Measurements from ENCODE around the gene SPINK13.

Gene SPINK13, protein sequence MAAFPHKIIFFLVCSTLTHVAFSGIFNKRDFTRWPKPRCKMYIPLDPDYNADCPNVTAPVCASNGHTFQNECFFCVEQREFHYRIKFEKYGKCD

DNA sequence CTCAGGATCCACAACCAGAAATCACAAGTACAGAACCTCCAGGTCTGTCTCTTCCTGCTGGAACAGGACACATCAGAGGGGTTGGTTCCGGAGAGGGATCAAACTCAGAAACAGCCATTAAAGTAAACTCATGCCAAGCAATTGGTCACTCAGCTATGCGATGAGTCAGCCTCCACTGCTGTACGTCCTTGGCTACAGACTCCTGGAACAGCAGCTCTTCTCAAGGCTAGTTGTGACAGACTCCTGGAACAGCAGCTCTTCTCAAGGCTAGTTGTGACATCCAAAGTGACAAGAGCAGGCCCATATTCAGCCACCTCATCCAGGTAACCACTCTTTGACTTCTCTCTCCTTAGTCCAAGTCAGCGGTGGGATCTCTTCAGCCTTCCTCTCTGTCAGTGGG is at the start of gene SPINK13:
Gene SPINK13, plus strand, starts transcription at position 229 of the 400 bp plus-strand sequence. CDS start 1,279 bp downstream, outside the sequence.
- Histone ChIP-seq H3K79me2 (ENCODE audit: insufficient read depth, low read depth) (no peaks in the 10 kb centered on the region), H3K4me1 (ENCODE audit: low read depth, poor library complexity, severe bottlenecking) (no peaks in the 10 kb centered on the region), H3K4me2 (no peak within 1 kb of the TSS)

GRCh38 chr5:148221508-148221907 is 47.1 kb upstream of the SPINK13 start:
- Histone ChIP-seq H3K9ac (no peak overlapping the region), H2AFZ (ENCODE audit: low read depth) (no peak overlapping the region), H3K36me3 (ENCODE audit: insufficient read depth) (no peaks in the 10 kb centered on the region), H3K27ac (no peak overlapping the region), H3K4me3 (IDR thresholded peaks at IDR 0.05; ENCODE audit: insufficient read depth, low read depth, low read length) (no peak overlapping the region), H3K4me1 (ENCODE audit: low read depth, poor library complexity, severe bottlenecking) (no peaks in the 10 kb centered on the region), H3K79me2 (ENCODE audit: insufficient read depth, low read depth) (no peaks in the 10 kb centered on the region), H3K4me2 (no peak overlapping the region), H4K20me1 (ENCODE audit: insufficient read depth) (no peaks in the 10 kb centered on the region), H3K27me3 (ENCODE audit: insufficient read depth, low read depth) (no peaks in the 10 kb centered on the region)
- TF ChIP-seq CTCF (conservative IDR thresholded peaks at IDR 0.05; ENCODE audit: low read depth, low read length): no peak

More for the DNA sequence above, at the start of gene SPINK13:
- H3K4me3 ChIP-seq (IDR thresholded peaks at IDR 0.05; ENCODE audit: insufficient read depth, low read depth, low read length): no peak within 1 kb of the TSS
- no peak within 1 kb of the TSS for H3K9ac ChIP-seq
- TF ChIP-seq CTCF (conservative IDR thresholded peaks at IDR 0.05; ENCODE audit: low read depth, low read length): no peak
- no peaks in the 10 kb centered on the region for H3K36me3 ChIP-seq (ENCODE audit: insufficient read depth)
- H3K27ac ChIP-seq: no peak within 1 kb of the TSS
- no peaks in the 10 kb centered on the region for H4K20me1 ChIP-seq (ENCODE audit: insufficient read depth)
- H2AFZ ChIP-seq (ENCODE audit: low read depth): no peak within 1 kb of the TSS
- no peaks in the 10 kb centered on the region for H3K27me3 ChIP-seq (ENCODE audit: insufficient read depth, low read depth)

- no peaks in the 10 kb centered on the region for H3K79me2 ChIP-seq (ENCODE audit: insufficient read depth, low read depth)
- H3K9ac ChIP-seq: no peak overlapping the region
- H2AFZ ChIP-seq (ENCODE audit: low read depth): no peak overlapping the region
- no peaks in the 10 kb centered on the region for H3K4me1 ChIP-seq (ENCODE audit: low read depth, poor library complexity, severe bottlenecking)
- TF ChIP-seq CTCF (conservative IDR thresholded peaks at IDR 0.05; ENCODE audit: low read depth, low read length): no peak
- no peak overlapping the region for H3K4me2 ChIP-seq
- H4K20me1 ChIP-seq (ENCODE audit: insufficient read depth): no peaks in the 10 kb centered on the region
- no peaks in the 10 kb centered on the region for H3K36me3 ChIP-seq (ENCODE audit: insufficient read depth)
- H3K27ac ChIP-seq: no peak overlapping the region
- no peaks in the 10 kb centered on the region for H3K27me3 ChIP-seq (ENCODE audit: insufficient read depth, low read depth)
- H3K4me3 ChIP-seq (IDR thresholded peaks at IDR 0.05; ENCODE audit: insufficient read depth, low read depth, low read length): no peak overlapping the region
These were observed 44.4 kb upstream of the SPINK13 start for GRCh38 chr5:148224117-148224742.

DNA sequence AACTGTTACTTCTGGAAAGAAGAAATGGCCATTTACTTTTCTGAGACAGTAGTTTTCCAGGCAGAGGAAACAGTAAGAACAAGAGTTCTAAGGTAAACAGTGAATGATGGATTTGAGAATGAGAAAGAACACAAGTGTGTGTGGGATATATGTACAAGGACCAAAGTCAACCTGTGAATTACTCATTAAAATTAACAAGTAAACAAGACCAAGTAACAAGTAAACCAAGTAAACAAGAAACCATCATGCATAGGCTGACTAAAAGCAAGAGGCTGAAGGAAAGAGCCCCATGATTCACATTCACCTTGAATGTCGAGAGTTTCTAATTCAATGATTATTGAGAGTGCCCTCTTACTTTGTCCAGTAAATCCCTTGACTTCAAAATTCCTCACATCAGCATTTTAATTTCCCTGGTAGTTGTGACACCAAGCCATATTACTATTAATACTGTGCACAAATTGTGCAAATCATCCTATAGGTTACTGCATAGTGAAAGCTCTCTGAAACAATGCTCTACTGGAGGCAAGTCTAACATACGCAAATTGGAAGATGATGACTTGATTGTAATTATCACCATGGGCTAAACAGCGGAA is 40.1 kb upstream of the SPINK13 start:
- Histone ChIP-seq H3K4me2 (no peak overlapping the region), H4K20me1 (ENCODE audit: insufficient read depth) (no peaks in the 10 kb centered on the region), H3K9ac (no peak overlapping the region), H2AFZ (ENCODE audit: low read depth) (no peak overlapping the region), H3K4me1 (ENCODE audit: low read depth, poor library complexity, severe bottlenecking) (no peaks in the 10 kb centered on the region), H3K36me3 (ENCODE audit: insufficient read depth) (no peaks in the 10 kb centered on the region), H3K79me2 (ENCODE audit: insufficient read depth, low read depth) (no peaks in the 10 kb centered on the region), H3K27me3 (ENCODE audit: insufficient read depth, low read depth) (no peaks in the 10 kb centered on the region), H3K27ac (no peak overlapping the region), H3K4me3 (IDR thresholded peaks at IDR 0.05; ENCODE audit: insufficient read depth, low read depth, low read length) (no peak overlapping the region)
- TF ChIP-seq CTCF (conservative IDR thresholded peaks at IDR 0.05; ENCODE audit: low read depth, low read length): no peak
